ENCODE results near the gene DCST2. TPM values are rescaled to one million over a fixed set of nuclear protein-coding genes. Genes with fewer than 3 reads are reported as not detected.

The DCST2 gene
- not detected in 2 replicates for total RNA-seq (2014; rRNA removed; shearing (Covaris generic))

DNA sequence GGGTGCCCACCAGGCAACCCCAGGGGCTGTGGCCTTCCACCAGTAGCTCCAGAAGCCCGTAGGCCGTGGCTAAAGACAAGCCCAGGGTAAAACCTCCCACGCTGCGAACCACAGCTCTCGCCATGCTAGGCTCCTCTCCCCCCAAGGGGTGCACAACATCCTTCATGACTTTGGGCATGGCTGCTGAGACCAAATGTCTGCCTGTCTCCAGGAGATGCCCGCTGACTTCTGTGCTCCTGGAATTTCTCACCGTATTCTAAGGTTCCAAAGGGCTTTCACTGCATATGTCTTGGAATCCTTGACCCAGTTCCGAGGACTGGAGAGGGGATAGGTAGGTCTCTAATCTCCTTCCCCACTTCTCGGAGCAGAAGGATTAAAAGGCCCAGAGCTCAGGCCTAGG lies at the start of gene DCST2, which contains the start of gene DCST1:
TSS of gene DCST2 (minus strand) at position 258 of the 400 bp plus-strand sequence. CDS start at position 178, 80 bp downstream.
TSS of gene DCST1 (plus strand) at position 301 of the 400 bp plus-strand sequence. CDS start 213 bp downstream, outside the sequence.
- no peak for DNase-seq
- Histone ChIP-seq H3K4me3 (no peak within 1 kb of the TSS), H3K27me3 (0 out of 2 replicates have a peak, but pooled peaks cover 9% of the 10 kb centered on the region), H3K27ac (no peak within 1 kb of the TSS), H3K4me1 (no peaks in the 10 kb centered on the region), H3K9me3 (replicated peaks) (no peaks in the 10 kb centered on the region), H3K36me3 (no peaks in the 10 kb centered on the region)

- Histone ChIP-seq H3K36me3 (no peaks in the 10 kb centered on the region), H3K27ac (no peak overlapping the region), H3K9me3 (replicated peaks) (no peaks in the 10 kb centered on the region), H3K4me3 (no peak overlapping the region), H3K27me3 (peaks cover 34% of the 10 kb centered on the region), H3K4me1 (peaks cover 7% of the 10 kb centered on the region)
- no peak for DNase-seq
Observed at GRCh38 chr1:155083052-155083541, 49.5 kb upstream of the DCST2 start.

DNA sequence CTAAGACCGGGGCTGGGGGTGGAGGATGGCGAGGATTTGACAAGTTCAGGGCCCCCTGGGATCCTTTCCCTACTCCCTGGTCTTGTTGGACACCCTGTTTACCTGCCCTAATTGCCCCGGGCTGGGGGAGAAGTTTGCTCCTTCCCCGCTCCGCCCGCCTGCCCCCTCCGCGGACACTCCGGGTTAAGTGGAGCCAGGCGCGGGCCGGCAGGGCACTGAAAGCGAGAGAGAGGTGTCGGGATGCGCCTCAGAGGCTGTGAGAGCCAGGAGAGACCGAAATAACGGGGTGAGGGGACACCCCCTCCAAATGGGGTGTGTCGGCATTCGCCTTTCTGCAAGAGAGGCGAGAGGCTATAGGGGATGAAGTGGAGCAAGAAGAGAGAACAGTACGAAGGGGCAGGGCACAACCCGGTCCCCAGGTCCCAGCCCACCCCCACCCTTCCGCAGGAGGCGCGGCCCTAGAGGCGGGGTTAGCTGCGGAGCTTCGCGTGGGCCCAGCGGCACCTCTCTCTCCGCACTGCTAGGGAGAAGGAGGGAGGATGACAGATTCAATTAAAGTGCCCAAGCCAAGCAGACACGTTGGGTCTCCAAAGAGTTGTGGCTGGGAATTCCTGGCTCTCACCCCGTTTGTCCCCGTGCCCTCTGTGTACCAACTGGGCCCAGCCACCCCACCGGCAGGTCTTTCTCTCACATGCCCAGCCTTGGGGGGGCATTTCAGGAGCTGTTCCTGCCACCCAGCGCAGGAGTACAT lies 48.9 kb upstream of the DCST2 start:
- H3K27me3 ChIP-seq: peaks cover 34% of the 10 kb centered on the region
- H3K4me1 ChIP-seq: peaks cover 9% of the 10 kb centered on the region
- H3K9me3 ChIP-seq (replicated peaks): no peaks in the 10 kb centered on the region
- no peak overlapping the region for H3K27ac ChIP-seq
- no peak overlapping the region for H3K4me3 ChIP-seq
- no peak for DNase-seq
- no peaks in the 10 kb centered on the region for H3K36me3 ChIP-seq

DNA sequence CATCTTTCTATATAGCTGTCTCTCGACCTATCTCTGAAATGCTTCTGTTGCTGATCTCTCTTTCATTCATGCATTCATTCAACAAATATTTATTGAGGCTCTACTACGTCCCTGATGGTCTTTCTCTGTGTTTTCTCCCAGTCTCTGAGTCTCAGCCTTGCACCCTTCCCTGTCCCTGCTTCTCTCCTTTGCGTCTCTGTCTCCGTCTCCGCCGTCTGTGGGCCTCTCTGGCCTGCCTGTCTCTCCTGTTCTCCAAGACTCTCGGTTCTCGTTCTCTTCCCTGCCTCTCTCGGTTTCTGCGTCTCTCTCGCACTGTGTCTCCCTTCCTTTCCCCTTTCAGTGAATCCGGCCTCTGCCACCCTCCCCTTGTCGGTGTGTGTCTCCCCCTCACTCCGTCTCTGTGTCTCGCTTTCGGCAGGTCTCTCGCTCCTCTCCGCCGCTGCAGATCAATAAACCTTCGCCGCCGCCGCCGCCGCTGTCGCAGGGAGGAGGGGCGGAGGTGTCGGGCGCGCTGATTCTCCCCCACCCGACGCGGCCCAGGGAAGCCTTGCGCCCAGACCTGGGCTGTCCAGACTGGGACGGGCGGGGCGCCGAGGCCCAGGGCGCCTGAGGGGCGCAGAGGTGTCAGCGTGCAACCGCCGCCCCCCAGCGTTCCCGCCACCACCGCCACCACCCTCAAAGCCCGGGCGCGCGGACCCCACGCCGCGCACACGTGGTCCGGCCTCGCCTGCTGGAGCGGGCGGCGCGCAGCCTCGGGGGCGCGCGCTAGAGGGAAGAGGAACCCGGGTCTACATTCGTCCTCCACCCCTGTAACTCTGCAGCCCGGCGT lies 48.1 kb upstream of the DCST2 start:
- peaks cover 9% of the 10 kb centered on the region for H3K4me1 ChIP-seq
- peaks cover 34% of the 10 kb centered on the region for H3K27me3 ChIP-seq
- H3K36me3 ChIP-seq: no peaks in the 10 kb centered on the region
- H3K4me3 ChIP-seq: no peak overlapping the region
- H3K9me3 ChIP-seq (replicated peaks): no peaks in the 10 kb centered on the region
- no peak overlapping the region for H3K27ac ChIP-seq
- DNase-seq: no peak

DNA sequence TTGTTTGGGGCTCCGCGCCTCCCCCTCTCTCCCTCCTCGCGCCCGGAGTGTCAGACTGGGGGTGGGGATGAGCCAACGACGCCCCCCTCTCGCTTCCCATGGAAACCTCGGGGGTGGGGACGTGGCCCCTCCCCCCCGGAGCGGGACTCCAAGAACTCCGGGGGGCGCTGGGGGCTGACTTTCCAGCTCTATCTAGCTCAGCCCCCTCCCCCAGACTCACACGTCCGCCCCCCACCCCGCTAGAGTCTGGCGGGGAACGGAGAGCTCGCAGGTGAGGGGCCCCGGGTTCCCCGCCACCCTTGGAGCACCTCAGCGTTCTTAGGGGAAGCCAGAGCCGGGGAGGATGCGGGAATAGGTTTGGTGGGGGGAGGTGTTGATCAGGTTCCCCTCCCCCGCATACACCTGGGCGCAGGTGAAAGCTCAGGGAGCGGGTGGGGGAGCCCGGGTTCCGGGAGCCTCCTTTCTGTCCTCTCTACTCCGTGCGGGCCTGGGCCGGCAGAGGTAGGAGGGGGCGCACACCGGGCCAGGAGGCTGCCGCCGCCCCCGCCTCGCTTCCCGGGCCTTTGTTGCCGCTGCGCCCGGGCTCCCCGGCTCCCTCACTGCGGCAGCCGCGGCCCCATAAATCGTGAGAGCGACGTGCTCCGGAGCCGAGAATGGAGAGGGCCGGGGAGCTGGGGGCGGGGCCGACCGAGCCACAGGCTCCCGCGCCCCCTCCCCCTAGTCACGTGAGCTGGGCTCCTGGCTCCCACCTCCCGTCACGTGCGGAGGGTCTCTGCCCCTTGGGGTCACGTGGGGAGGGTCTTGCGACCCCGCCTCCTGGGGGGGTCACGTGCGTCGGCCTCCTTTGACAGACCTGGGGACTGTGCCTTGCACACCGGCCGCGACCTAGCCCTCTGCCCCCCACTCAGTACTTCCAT lies 47.0 kb upstream of the DCST2 start:
- Histone ChIP-seq H3K27me3 (peaks cover 34% of the 10 kb centered on the region), H3K4me1 (peaks cover 15% of the 10 kb centered on the region), H3K4me3 (peak overlapping the region; percentile 61), H3K27ac (no peak overlapping the region), H3K9me3 (replicated peaks) (no peaks in the 10 kb centered on the region), H3K36me3 (no peaks in the 10 kb centered on the region)
- peak; percentile 68 to 75 for DNase-seq

GRCh38 chr1:155079487-155080311 lies 46.1 kb upstream of the DCST2 start:
- no peaks in the 10 kb centered on the region for H3K36me3 ChIP-seq
- H3K9me3 ChIP-seq (replicated peaks): no peaks in the 10 kb centered on the region
- DNase-seq: peak in 1 of 2 experiments; percentile 48
- H3K4me3 ChIP-seq: peak overlapping the region; percentile 61
- H3K27ac ChIP-seq: no peak overlapping the region
- H3K27me3 ChIP-seq: peaks cover 34% of the 10 kb centered on the region
- H3K4me1 ChIP-seq: peaks cover 22% of the 10 kb centered on the region

DNA sequence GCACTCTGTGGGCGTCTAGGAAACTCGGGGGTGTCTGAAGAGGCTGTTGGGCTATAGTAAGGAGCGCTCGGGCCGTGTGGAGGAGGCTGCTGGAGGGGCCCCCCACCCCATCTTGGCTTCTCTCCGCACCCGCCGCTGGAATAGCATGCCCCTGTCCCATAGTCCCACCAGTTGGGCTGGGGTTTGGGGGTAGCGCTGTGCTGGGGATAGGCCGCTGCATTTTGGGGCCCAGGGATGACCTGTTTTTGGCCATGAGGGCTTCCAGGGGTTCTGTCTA lies 45.6 kb upstream of the DCST2 start:
- Histone ChIP-seq H3K36me3 (no peaks in the 10 kb centered on the region), H3K27me3 (peaks cover 34% of the 10 kb centered on the region), H3K27ac (no peak overlapping the region), H3K4me1 (peaks cover 22% of the 10 kb centered on the region), H3K4me3 (peak overlapping the region; percentile 61), H3K9me3 (replicated peaks) (no peaks in the 10 kb centered on the region)
- no peak for DNase-seq

- no peak within 1 kb of the TSS for H3K27ac ChIP-seq
- H3K4me1 ChIP-seq: peaks cover 22% of the 10 kb centered on the region
- H3K36me3 ChIP-seq: no peaks in the 10 kb centered on the region
- peaks cover 34% of the 10 kb centered on the region for H3K27me3 ChIP-seq
- peak within 1 kb of the TSS; percentile 61 for H3K4me3 ChIP-seq
- peak; percentile 73 to 78 for DNase-seq
- H3K9me3 ChIP-seq (replicated peaks): no peaks in the 10 kb centered on the region
Observed at GRCh38 chr1:155078469-155079209, 45.1 kb upstream of the DCST2 start, which contains the start of gene EFNA3. Gene EFNA3, plus strand, starts transcription at chr1:155078837. Its CDS starts 105 bp downstream, at chr1:155078942.

DNA sequence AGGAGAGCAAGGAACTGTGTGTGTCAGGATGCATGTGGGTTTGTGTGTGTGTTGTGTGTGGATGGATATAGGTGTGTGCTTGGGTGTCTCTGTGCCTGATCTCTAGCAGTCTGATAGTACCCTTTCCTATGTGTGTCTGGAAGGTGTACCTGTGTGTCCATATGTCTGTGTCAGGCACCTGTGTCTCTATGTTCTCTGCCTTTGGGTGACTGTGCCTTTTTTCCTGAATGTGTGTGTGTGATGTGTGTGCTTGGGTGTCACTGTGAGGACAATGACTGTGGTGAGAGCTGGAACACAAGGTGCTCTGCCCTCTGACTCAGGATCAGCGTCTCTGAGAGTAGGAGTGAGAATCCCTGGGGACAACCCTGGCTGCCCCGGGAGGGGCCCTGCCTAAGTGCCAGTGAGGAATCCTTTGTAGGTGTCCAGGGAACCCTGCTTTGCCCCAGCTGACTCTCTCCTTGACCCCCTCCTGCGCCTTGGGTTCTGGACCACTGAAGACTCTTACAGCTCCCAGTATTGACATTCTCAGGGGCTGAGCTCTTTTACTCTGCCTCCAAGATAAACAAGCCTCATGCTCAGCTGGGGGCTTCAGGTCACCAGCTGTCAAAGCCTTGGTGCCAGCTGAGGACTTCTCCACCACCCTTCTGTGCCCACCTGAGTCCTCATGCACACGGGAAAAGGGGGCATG lies 44.3 kb upstream of the DCST2 start:
- Histone ChIP-seq H3K9me3 (replicated peaks) (no peaks in the 10 kb centered on the region), H3K36me3 (no peaks in the 10 kb centered on the region), H3K27ac (no peak overlapping the region), H3K4me1 (peaks cover 22% of the 10 kb centered on the region), H3K4me3 (peak overlapping the region; percentile 61; the same call in 1 of the 2 replicates), H3K27me3 (peaks cover 31% of the 10 kb centered on the region)
- no peak for DNase-seq

- Histone ChIP-seq H3K4me1 (peaks cover 22% of the 10 kb centered on the region), H3K36me3 (no peaks in the 10 kb centered on the region), H3K9me3 (replicated peaks) (no peaks in the 10 kb centered on the region), H3K27me3 (peaks cover 25% of the 10 kb centered on the region), H3K4me3 (no peak overlapping the region), H3K27ac (no peak overlapping the region)
- no peak for DNase-seq
Observed at GRCh38 chr1:155077346-155077745, 43.8 kb upstream of the DCST2 start.

DNA sequence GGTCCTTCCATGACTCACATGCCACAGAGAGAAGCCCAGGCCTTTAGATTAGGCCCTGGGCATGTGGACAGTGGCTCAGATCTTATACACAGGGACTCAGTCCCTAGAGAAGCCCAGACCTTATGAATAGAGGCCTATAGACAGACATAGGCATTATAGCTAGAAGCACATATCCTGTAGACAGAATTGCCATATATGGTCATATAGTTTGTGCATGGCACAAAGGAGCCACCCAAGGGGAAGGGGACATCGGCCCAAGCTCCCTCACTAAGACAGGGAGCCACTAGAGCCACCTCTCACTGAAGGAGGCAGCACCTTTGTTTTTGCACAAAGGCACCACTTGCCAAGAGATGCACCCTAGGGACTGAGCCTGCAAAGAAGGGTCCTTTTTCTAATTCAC lies 42.8 kb upstream of the DCST2 start:
- Histone ChIP-seq H3K4me1 (peaks cover 22% of the 10 kb centered on the region), H3K4me3 (no peak overlapping the region), H3K9me3 (replicated peaks) (no peaks in the 10 kb centered on the region), H3K36me3 (no peaks in the 10 kb centered on the region), H3K27ac (no peak overlapping the region), H3K27me3 (peaks cover 21% of the 10 kb centered on the region)
- DNase-seq: no peak

- DNase-seq: peak; percentile 59 to 80
- Histone ChIP-seq H3K36me3 (no peaks in the 10 kb centered on the region), H3K9me3 (replicated peaks) (no peaks in the 10 kb centered on the region), H3K27ac (no peak overlapping the region), H3K4me1 (peaks cover 22% of the 10 kb centered on the region), H3K27me3 (peaks cover 13% of the 10 kb centered on the region), H3K4me3 (no peak overlapping the region)
Observed at GRCh38 chr1:155075535-155075934, 42.0 kb upstream of the DCST2 start.
